HEK293T (cell line): ENCODE measurements around the gene SYCN.

Experiments used
- FOXA1 ChIP-seq: fragments of 450-650 bp; IDR thresholded peaks from 2 replicates; pipeline ENCODE4 v1.6.1; 2016; ENCODE audit warnings: mild to moderate bottlenecking
- FOXM1 ChIP-seq: fragments of 450-650 bp; IDR thresholded peaks from 2 replicates; pipeline ENCODE4 v1.6.1; 2017; ENCODE audit warnings: mild to moderate bottlenecking, borderline replicate concordance
- TF ChIP-seq, protein P1 (sequence below): fragments of 450-650 bp; IDR thresholded peaks from 2 replicates; pipeline ENCODE4 v1.6.1; 2016

DNA sequence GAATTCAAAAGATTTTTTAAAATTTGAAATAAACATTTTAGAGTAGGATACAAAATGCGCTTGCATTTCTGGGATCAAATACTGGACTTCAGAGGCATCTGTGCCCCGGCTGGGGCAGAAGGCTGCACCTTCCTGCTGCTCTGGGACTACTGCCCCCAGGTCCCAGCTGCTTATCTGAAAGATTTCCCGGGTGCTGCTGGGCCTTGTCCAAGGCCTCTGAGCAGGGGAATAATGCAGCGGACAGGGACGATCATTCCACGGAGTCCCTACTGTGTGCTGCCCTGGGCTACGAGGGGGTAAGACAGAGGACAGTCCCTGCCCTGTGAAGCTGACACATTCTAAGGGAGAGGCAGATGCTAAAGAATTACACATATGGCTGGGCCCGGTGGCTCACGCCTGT is 40.4 kb downstream of the SYCN start:
- no peak for TF ChIP-seq FOXM1
- no peak for TF ChIP-seq FOXA1
- TF ChIP-seq, protein P1, sequence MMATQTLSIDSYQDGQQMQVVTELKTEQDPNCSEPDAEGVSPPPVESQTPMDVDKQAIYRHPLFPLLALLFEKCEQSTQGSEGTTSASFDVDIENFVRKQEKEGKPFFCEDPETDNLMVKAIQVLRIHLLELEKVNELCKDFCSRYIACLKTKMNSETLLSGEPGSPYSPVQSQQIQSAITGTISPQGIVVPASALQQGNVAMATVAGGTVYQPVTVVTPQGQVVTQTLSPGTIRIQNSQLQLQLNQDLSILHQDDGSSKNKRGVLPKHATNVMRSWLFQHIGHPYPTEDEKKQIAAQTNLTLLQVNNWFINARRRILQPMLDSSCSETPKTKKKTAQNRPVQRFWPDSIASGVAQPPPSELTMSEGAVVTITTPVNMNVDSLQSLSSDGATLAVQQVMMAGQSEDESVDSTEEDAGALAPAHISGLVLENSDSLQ: no peak
